Endothelial cell of umbilical vein (primary cell): ENCODE results near the gene SLCO3A1. TPM values are rescaled to one million over a fixed set of nuclear protein-coding genes. Genes with fewer than 3 reads are reported as not detected.

ENCODE experiments used
- BruUV-seq: library from RNA; stranded (reverse); fragments of 400-500 nt; replicated peaks from 2 replicates; lab custom pipeline; 2021; lab: Mats Ljungman, UMichigan
- CTCF ChIA-PET: fragments of 300-600, 350-600 bp; sonication (Branson Sonifier 250); formaldehyde crosslinking; loops from one replicate; lab custom pipeline; 2021; ENCODE audit warnings: antibody characterized with exemption, inconsistent platforms; lab: Charles Lee
- POLR2A ChIA-PET: fragments of 300-600, 350-600 bp; sonication (Branson Sonifier 250); formaldehyde crosslinking; loops from one replicate; lab custom pipeline; 2021; ENCODE audit warnings: antibody characterized with exemption, inconsistent platforms; lab: Charles Lee
- DNase-seq: peaks from one replicate; pipeline ENCODE4 v3.0.0-alpha.2; 2011; ENCODE audit warnings: low read depth, low spot score
- FAIRE-seq: peaks from 2 replicates; lab custom pipeline; 2011; peaks lifted over from hg19 to GRCh38; lab: Jason Lieb, UNC
- H2AFZ ChIP-seq: 2 replicates; pipeline ENCODE4 v1.6.0; 2012; ENCODE audit warnings: low read depth, low read length, control low read depth, inconsistent platforms
- H3K27ac ChIP-seq: 2 replicates; pipeline ENCODE4 v1.5.1; 2011; ENCODE audit warnings: low read depth, mild to moderate bottlenecking, control low read depth, low read length, moderate library complexity; ENCODE audit not compliant: insufficient read depth
- H3K27me3 ChIP-seq, 2 experiments: 2 replicates each; pipeline versions ENCODE4 v1.6.0 to v1.6.1; 2011; ENCODE audit warnings: low read length in 2 of 2, mixed read lengths in 1 of 2; ENCODE audit not compliant: control insufficient read depth in 2 of 2, insufficient read depth in 2 of 2
- H3K36me3 ChIP-seq, 2 experiments: 2 replicates in 1 of 2; 3 replicates in 1 of 2; pipeline ENCODE4 v1.5.1; 2011; ENCODE audit warnings: low read length in 2 of 2, mild to moderate bottlenecking in 1 of 2, moderate library complexity in 1 of 2; ENCODE audit not compliant: control insufficient read depth in 2 of 2, insufficient read depth in 2 of 2; ENCODE audit errors: extremely low read depth in 1 of 2
- H3K4me1 ChIP-seq: 3 replicates; pipeline ENCODE4 v1.5.1; 2011; ENCODE audit warnings: mild to moderate bottlenecking, low read length; ENCODE audit not compliant: control insufficient read depth, insufficient read depth; ENCODE audit errors: extremely low read depth
- H3K4me2 ChIP-seq: 2 replicates; pipeline ENCODE4 v1.6.1; 2011; ENCODE audit warnings: low read length, control low read depth, mixed read lengths; ENCODE audit not compliant: insufficient read depth
- H3K4me3 ChIP-seq, 3 experiments: fragments of 200-600 bp in 1 of 3; sonication (generic), shearing (Covaris generic) in 1 of 3; replicated peaks in 1 of 3; 2 replicates each; pipeline ENCODE4 v1.5.1; 2011 to 2016; ENCODE audit warnings: control low read depth in 3 of 3, low read length in 3 of 3, mild to moderate bottlenecking in 2 of 3, inconsistent platforms in 1 of 3, low read depth in 1 of 3, moderate library complexity in 1 of 3; ENCODE audit not compliant: insufficient read depth in 1 of 3
- H3K79me2 ChIP-seq: 2 replicates; pipeline ENCODE4 v1.6.0; 2012; ENCODE audit warnings: low read length, inconsistent platforms; ENCODE audit not compliant: control insufficient read depth, insufficient read depth
- H3K9ac ChIP-seq: replicated peaks from 2 replicates; pipeline ENCODE3; 2011; ENCODE audit warnings: low read length, control low read depth; ENCODE audit not compliant: insufficient read depth; ENCODE audit errors: extremely low read depth
- H3K9me1 ChIP-seq: replicated peaks from 3 replicates; pipeline ENCODE4 v1.6.0; 2011; ENCODE audit warnings: mild to moderate bottlenecking, low read length; ENCODE audit not compliant: control insufficient read depth, insufficient read depth; ENCODE audit errors: extremely low read depth
- H3K9me3 ChIP-seq: replicated peaks from 2 replicates; pipeline ENCODE4 v1.5.1; 2012; ENCODE audit warnings: low read length, inconsistent platforms; ENCODE audit not compliant: control insufficient read depth, insufficient read depth
- H4K20me1 ChIP-seq: replicated peaks from 2 replicates; pipeline ENCODE3; 2011; ENCODE audit warnings: mild to moderate bottlenecking, low read length; ENCODE audit not compliant: control insufficient read depth, insufficient read depth; ENCODE audit errors: extremely low read depth
- EZH2 ChIP-seq: IDR thresholded peaks from 2 replicates; pipeline ENCODE4 v1.6.1; 2012; ENCODE audit warnings: borderline replicate concordance, low read depth, mild to moderate bottlenecking, moderate library complexity, low read length, inconsistent platforms; ENCODE audit not compliant: severe bottlenecking
- FOS ChIP-seq: IDR thresholded peaks from 2 replicates; pipeline ENCODE4 v1.6.1; 2011; ENCODE audit warnings: mild to moderate bottlenecking, low read length, moderate library complexity, borderline replicate concordance; ENCODE audit not compliant: insufficient read depth
- GATA2 ChIP-seq: IDR thresholded peaks from 2 replicates; pipeline ENCODE4 v1.7.0; 2011; ENCODE audit warnings: low read depth, mild to moderate bottlenecking, moderate library complexity, mixed read lengths, low read length; ENCODE audit not compliant: insufficient read length, insufficient read depth
- JUN ChIP-seq: IDR thresholded peaks from 2 replicates; pipeline ENCODE4 v1.6.1; 2011; ENCODE audit warnings: borderline replicate concordance, low read depth; ENCODE audit not compliant: insufficient read length, insufficient read depth
- MYC ChIP-seq: IDR thresholded peaks from one replicate; pipeline ENCODE4 v1.6.1; 2011; ENCODE audit warnings: mild to moderate bottlenecking, low read depth, low read length
- POLR2A ChIP-seq: IDR thresholded peaks from 2 replicates; pipeline ENCODE4 v1.6.1; 2012; ENCODE audit warnings: low read depth, mild to moderate bottlenecking, control low read depth, low read length
- POLR2AphosphoS5 ChIP-seq: IDR thresholded peaks from 2 replicates; pipeline ENCODE4 v1.6.1; 2012; ENCODE audit warnings: low read depth, mild to moderate bottlenecking, control low read depth, low read length, moderate library complexity; ENCODE audit not compliant: insufficient read depth
- dilution Hi-C: fragments of 300-500 bp; cut with MboI; formaldehyde crosslinking; loops from one replicate; pipeline ENCODE4 v1.15.0; 2019; ENCODE audit warnings: low sequenced_read_pairs; ENCODE audit not compliant: extremely low pct_ligation_motif_present
- intact Hi-C: fragments of 100-400 bp; cut with micrococcal nuclease; formaldehyde crosslinking; loops from one replicate; pipeline ENCODE4 v1.10.0; 2022
- polyA plus RNA-seq, 4 experiments: library from polyadenylated mRNA; depleted of rRNA in 3 of 4; stranded (reverse) in 3 of 4; unstranded in 1 of 4; fragments of >200 nt; gene quantifications; 2 replicates each; pipeline versions ENCODE4 v1.2.1 to v1.2.3, GENCODE V29; 2011 to 2012; ENCODE audit warnings: missing spikeins in 1 of 4
- total RNA-seq: library from RNA; stranded (reverse); gene quantifications from 2 replicates; pipeline ENCODE4 v1.2.3, GENCODE V29; 2021
- TF ChIP-seq, protein P1 (sequence below): IDR thresholded peaks from 2 replicates; pipeline ENCODE4 v1.6.1; 2011; ENCODE audit not compliant: insufficient read depth, insufficient read length
- TF ChIP-seq, protein P2 (sequence below), 2 donors: IDR thresholded peaks; 1 replicate in 1 of 2; 2 replicates in 1 of 2; pipeline ENCODE4 v1.5.1; 2011; ENCODE audit warnings: low read length in 2 of 2, mild to moderate bottlenecking in 2 of 2, moderate library complexity in 2 of 2, control low read depth in 1 of 2, inconsistent platforms in 1 of 2, low read depth in 1 of 2; ENCODE audit not compliant: insufficient read depth in 1 of 2; ENCODE audit errors: extremely low read depth in 1 of 2

SLCO3A1 gene
- total and polyA plus RNA-seq, 2 donors (not counting 3 experiments of a cell fraction or from before 2014, with no cell fraction given) = 0.88 to 0.92 TPM

DNA sequence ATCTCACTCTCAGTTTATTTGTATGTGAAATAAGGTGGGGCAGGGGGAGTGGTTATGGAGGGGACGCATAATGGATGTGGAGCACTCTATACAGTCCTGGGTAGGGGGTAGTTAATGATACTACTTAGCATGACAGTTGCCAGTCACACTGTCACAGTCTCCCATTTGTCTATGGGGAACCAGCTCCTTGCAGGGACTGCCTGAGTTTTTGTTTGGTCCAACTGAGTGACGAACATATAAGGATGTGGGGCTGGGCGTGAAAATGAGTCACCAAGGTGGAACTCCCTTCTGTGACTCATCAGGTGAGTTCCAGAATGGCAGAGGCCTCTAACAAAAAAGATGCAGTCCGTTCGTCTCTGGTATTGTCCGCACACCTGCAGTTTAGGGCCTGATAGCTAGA lies 304.9 kb downstream of the SLCO3A1 start:
- DNase-seq = no peak
- H3K4me3 ChIP-seq = no peak overlapping the region
- TF ChIP-seq FOS (no peak), GATA2 (no peak), POLR2AphosphoS5 (no peak), EZH2 (no peak), JUN (no peak)
- no peaks in the 10 kb centered on the region for H3K9me3 ChIP-seq
- H2AFZ ChIP-seq = no peak overlapping the region
- no peak for FAIRE-seq
- H3K4me2 ChIP-seq = no peak overlapping the region
- H3K9ac ChIP-seq = no peak overlapping the region
- CTCF ChIA-PET = no interaction called here
- H3K4me1 ChIP-seq = no peaks in the 10 kb centered on the region
- no peak overlapping the region for H3K27ac ChIP-seq
- no TSS peak for BruUV-seq
- H3K79me2 ChIP-seq = no peaks in the 10 kb centered on the region
- H3K36me3 ChIP-seq = no peaks in the 10 kb centered on the region
- H3K9me1 ChIP-seq = no peaks in the 10 kb centered on the region
- intact Hi-C loops (no loop called here), dilution Hi-C loops (no loop called here)
- no peaks in the 10 kb centered on the region for H4K20me1 ChIP-seq
- H3K27me3 ChIP-seq = no peaks in the 10 kb centered on the region
- POLR2A ChIA-PET = no interaction called here

DNA sequence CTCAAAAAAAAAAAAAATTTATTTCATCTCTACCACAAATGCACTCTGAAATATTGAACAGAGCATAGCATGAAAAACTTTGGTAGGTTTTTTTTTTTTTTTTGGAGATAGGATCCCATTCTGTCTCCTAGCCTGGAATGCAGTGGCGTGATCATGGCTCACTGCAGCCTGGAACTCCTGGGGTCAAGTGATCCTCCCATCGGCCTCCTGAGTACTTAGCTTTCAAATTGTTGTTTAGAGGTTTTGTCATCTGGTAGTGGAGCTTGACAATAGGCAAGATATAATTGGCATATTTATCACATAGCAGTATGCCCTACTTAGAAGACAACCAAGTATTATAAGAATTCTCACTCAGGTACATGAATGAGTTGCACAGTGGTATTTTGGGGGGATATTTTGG lies 306.0 kb downstream of the SLCO3A1 start:
- BruUV-seq = no TSS peak
- intact Hi-C loops = no loop called here
- TF ChIP-seq, protein P1, sequence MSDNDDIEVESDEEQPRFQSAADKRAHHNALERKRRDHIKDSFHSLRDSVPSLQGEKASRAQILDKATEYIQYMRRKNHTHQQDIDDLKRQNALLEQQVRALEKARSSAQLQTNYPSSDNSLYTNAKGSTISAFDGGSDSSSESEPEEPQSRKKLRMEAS = no peak
- TF ChIP-seq MYC (no peak), EZH2 (no peak), POLR2A (no peak), POLR2AphosphoS5 (no peak), FOS (no peak), GATA2 (no peak), JUN (no peak)
- TF ChIP-seq, protein P2, sequence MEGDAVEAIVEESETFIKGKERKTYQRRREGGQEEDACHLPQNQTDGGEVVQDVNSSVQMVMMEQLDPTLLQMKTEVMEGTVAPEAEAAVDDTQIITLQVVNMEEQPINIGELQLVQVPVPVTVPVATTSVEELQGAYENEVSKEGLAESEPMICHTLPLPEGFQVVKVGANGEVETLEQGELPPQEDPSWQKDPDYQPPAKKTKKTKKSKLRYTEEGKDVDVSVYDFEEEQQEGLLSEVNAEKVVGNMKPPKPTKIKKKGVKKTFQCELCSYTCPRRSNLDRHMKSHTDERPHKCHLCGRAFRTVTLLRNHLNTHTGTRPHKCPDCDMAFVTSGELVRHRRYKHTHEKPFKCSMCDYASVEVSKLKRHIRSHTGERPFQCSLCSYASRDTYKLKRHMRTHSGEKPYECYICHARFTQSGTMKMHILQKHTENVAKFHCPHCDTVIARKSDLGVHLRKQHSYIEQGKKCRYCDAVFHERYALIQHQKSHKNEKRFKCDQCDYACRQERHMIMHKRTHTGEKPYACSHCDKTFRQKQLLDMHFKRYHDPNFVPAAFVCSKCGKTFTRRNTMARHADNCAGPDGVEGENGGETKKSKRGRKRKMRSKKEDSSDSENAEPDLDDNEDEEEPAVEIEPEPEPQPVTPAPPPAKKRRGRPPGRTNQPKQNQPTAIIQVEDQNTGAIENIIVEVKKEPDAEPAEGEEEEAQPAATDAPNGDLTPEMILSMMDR (IDR thresholded peaks at IDR 0.05; ENCODE audit: extremely low read depth in 1 of 2, insufficient read depth in 1 of 2, low read depth in 1 of 2, low read length in 2 of 2) = no peak
- no peaks in the 10 kb centered on the region for H4K20me1 ChIP-seq
- ChIA-PET CTCF (interaction anchor here (0.7 kb wide), 1 partner anchor 135 kb away, joined by 3 read pairs; no protein-coding TSS in a partner anchor), POLR2A (no interaction called here)
- no peak for FAIRE-seq
- no peaks in the 10 kb centered on the region for H3K79me2 ChIP-seq
- no peaks in the 10 kb centered on the region for H3K36me3 ChIP-seq
- no peaks in the 10 kb centered on the region for H3K9me1 ChIP-seq
- no peaks in the 10 kb centered on the region for H3K27me3 ChIP-seq
- H3K9ac ChIP-seq = no peak overlapping the region
- dilution Hi-C loops = no loop called here
- H3K27ac ChIP-seq = no peak overlapping the region
- no peak overlapping the region for H3K4me2 ChIP-seq
- no peak for DNase-seq
- H3K4me3 ChIP-seq = no peak overlapping the region
- no peaks in the 10 kb centered on the region for H3K4me1 ChIP-seq
- no peaks in the 10 kb centered on the region for H3K9me3 ChIP-seq
- no peak overlapping the region for H2AFZ ChIP-seq
